Measurements from ENCODE around the gene ANKRD13A.
"Not testable (repeated sequence)": the region's sequence is repeated elsewhere in the genome, so short reads cannot be mapped to it uniquely, and the experiment has no call there.

ANKRD13A gene

DNA sequence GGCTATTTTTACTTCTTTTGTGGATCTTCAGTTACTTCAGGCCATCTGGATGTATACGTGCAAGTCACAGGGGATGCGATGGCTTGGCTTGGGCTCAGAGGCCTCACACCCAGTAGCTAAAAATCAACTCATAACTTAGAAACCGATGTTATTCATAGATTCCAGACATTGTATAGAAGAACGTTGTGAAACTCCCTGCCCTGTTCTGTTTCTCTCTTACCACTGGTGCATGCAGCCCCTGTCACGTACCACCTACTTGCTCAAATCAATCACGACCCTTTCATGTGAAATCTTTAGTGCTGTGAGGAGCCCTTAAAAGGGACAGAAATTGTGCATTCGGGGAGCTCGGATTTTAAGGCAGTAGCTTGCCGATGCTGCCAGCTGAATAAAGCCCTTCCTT is 50.4 kb downstream of the ANKRD13A start:
- DNase-seq: not testable (repeated sequence)

GRCh38 chr12:110050927-110051326 is 51.7 kb downstream of the ANKRD13A start:
- DNase-seq: no peak

- not testable (repeated sequence) for DNase-seq
These were observed 56.4 kb downstream of the ANKRD13A start for GRCh38 chr12:110055375-110056352.

DNA sequence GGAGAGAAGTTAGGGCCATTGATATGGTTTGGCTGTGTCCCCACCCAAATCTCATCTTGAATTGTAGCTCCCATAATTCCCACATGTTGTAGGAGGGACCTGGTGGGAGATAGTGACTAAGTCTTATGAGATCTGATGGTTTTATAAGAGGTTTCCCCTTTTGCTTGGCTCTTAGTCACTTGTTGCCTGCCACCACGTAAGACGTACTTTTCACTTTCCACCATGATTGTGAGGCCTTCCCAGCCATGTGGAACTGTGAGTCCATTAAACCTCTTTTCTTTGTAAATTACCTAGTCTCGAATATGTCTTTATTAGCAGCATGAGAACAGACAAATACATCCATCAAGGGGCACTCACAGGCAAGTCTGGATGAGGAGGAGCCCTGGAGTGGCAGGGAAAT is 57.4 kb downstream of the ANKRD13A start:
- DNase-seq: not testable (repeated sequence)

- DNase-seq: no peak
These were observed 59.8 kb downstream of the ANKRD13A start for GRCh38 chr12:110058875-110059615.

- DNase-seq: no peak
These were observed 60.4 kb downstream of the ANKRD13A start for GRCh38 chr12:110059651-110060000.

DNA sequence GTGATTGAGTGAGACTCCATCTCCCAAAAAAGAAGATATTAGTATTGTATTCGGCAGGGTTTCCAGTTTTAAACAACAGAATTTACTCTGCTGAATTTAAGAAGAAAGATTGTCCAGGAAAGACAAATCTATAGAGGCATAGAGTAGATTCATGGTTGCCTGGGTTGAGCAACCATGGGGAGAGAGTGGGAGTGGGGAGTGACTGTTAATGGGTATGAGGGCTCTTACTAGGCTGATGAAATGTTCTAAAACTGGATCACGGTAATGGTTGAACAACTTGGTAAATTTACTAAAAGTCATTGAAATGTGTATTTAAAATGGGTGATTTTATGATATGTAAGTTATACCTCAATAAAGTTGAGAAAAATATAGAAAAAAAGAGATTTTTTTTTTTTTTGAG is 63.0 kb downstream of the ANKRD13A start:
- DNase-seq: no peak

DNA sequence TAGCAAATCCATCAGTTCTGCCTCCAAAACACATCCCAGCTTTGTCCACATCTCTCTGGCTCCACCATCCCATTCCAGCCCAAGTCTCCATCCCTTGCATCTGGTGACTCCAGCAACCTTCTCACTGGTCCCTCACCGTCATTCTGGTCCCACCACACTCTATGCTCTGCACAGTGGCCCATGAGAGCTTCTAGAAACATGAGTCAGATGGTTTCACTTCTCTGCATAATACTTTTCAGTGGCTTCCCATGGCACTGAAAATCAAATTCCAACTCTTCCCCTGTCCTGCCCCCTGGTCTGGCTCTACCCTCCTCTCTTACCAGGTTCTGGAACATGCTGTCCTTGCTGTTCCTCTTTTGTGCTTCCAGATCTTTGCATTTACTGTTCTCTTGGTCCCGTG is 66.3 kb downstream of the ANKRD13A start:
- DNase-seq: no peak

GRCh38 chr12:110067531-110067930 is 68.3 kb downstream of the ANKRD13A start:
- no peak for DNase-seq

DNA sequence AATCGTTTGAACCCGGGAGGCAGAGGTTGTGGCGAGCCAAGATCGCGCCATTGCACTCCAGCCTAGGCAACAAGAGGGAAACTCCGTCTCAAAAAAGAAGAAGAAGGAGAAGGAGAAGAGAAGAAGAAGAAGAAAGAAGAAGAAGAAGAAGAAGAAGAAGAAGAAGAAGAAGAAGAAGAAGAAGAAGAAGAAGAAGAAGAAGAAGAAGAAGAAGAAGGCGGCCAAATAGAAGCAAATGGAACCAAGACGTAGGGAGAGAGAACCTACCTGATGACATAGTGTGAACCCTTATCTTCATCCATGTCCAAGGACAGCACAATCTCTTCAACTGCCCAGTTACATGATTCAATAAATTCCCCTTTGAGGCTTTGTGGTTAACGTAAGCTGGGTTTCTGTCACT is 68.9 kb downstream of the ANKRD13A start:
- DNase-seq: not testable (repeated sequence)

DNA sequence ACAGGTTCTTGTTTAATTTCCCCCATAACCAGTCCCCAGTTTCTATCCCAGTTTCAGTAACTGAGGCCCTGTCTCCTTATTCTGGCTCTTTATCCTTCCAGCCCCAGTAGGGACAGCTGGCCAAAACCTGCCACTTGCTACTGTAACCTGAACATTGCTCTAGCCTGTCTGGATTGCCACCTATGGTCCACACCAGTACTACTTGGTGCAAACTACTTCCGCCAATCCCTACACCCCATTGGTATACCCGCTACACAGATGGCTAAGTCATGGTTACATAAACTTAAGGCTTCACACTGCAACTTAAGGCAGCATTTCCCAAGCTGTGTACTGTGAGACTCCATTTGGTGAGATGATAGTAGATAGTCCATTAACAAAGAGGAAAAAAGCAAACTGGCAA is 69.4 kb downstream of the ANKRD13A start:
- DNase-seq: no peak

GRCh38 chr12:110071504-110071903 is 72.3 kb downstream of the ANKRD13A start:
- DNase-seq: no peak

GRCh38 chr12:110071967-110072366 is 72.7 kb downstream of the ANKRD13A start:
- no peak for DNase-seq

GRCh38 chr12:110072636-110073035 is 73.4 kb downstream of the ANKRD13A start:
- DNase-seq: not testable (repeated sequence)

DNA sequence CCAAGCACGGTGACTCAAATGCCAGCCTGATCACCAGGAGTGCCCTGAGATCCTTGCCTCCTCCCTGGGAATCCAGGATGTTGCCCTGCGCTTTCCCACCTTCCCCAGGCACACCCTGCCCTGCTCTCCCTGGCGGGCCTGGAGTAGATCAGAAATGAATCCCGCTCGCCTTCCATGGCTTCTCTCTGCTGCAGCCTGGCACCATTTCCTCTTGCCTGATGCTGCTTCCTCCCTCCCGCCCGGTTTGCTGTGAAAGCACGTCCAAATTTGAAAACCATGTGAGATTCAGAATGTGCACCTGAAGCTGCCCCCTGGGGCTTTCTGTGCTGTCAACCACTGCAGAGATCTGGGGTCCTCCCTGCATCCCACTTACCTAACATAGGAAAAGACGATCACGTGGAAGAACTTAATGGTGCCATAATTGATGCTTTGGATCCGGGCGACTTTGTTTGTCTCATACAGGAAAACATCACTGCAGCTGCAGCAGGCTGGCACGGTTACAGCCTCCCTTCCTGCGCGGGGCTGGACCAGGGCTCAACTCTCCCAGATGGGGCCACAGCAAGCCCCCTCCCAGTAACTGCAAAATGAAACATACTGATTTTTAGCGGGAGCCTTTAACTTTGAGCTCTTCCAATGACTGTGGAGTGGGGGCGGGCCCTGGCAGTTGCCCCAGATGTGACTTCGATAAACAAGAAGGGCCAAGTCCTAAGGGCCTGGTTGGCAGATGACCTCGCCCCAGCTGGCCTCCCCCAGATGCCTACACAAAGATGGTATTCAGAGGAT is 74.0 kb downstream of the ANKRD13A start:
- peak; percentile 67 for DNase-seq

DNA sequence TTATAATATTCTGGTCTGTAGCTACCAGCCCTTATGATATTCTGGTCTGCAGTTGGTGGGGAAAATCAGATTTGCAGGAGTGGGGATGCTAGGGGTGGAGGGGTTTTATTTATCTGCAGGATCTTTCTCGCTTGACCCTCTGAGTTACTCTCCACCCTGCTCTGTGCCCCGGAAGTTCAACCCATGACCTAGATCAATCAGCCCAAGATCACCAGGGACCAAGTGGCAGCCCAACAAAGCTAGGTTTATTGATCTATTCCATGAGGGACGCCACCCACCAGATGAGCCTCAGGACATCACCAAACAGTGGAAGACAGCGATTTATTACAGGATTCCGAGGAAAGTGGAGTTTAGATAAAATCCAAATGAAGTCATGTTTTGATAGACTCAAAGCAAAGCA is 74.9 kb downstream of the ANKRD13A start:
- DNase-seq: no peak

DNA sequence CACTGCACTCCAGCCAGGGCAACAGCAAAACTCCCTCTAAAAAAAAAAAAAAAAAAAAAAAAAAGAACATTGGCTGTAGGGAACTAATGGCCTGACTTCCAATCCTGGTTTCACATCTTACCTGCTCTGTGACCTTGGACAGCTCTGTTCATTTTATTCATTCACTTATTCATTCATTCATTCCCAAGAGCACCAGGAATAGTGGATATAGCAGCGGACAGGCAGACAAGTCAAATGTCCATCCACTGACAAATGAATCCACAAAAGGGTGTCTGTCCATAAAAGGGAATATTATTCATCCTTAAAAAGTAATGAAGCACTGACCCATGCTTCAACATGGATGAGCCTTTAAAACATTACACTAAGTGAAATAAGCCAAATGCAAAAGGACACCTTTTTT is 76.7 kb downstream of the ANKRD13A start:
- no peak for DNase-seq

DNA sequence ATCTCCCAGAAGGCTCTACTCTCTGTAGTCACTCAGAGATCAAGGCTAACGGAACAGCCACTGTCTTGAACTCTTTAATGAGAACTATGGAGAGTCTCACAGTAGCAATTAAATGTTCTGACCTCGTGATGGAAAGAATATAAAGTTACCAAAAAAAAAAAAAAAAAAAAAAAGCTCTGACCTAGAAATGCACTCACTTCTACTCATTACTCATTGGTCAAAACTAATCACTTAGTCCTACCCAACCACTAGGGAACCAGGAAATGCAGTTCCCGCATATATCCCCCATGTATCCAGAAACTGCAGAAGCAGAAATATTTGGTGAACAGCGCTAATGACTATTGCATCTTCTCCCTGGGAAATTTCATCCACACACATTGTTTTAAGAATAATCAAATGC is 78.6 kb downstream of the ANKRD13A start:
- no peak for DNase-seq

DNA sequence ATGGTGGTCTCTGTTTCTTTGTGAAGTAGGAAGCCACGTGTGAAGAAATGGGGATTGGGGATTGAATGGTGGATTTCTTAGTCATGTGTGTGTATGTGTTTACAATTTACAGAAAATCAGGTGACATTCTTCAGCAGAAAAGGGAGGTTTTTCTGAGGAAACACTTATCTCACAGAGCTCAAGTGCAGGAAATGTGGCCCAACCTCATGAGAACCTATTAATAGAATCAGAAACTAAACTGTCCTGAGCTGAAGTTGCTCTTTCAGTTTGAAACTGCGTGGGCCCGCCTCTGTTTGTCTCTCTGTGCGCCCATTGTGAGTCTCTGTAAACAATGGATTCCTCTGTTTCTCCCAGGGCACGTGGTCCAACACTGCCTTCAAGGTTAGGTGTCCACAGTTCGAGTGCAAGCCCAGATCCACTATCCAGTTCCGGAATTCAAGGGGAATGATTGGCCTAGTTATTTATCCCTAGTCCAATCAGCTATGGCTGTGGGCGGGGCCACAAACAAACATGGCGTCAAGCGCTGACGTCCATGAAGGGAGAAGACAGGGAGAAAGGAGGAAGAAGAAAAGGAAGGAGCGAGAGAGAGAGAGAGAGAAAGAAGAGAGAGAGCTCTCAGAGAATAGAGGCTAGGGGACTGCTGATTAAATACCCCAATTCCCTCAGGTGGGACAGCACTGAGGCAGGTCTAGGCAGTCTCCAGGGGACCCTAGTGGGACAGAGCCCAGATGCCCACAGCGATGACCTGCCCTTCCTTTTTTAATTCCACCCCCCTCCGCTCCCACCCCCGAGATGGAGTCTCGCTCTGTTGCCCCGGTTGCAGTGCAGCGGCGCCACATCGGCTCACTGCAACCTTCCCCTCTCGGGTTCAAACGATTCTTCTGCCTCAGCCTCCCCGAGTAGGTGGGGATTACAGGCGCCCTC is 80.5 kb downstream of the ANKRD13A start:
- DNase-seq: peak; percentile 81

GRCh38 chr12:110080410-110080809 is 81.2 kb downstream of the ANKRD13A start:
- no peak for DNase-seq

- DNase-seq: no peak
These were observed 85.2 kb downstream of the ANKRD13A start for GRCh38 chr12:110084314-110085015.
